Neural progenitor cell (in vitro differentiated cells): ENCODE measurements around the gene MACROD2. TPM values are rescaled to one million over a fixed set of nuclear protein-coding genes. Genes with fewer than 3 reads are reported as not detected.

ENCODE experiments used
- DNase-seq: peaks from one replicate; pipeline ENCODE4 v3.0.0-alpha.2; 2016; ENCODE audit warnings: low spot score
- H2AFZ ChIP-seq: fragments of 200-600 bp; sonication (generic); replicated peaks from 2 replicates; pipeline ENCODE4 v1.6.1; 2016; ENCODE audit warnings: antibody characterized with exemption
- H3F3A ChIP-seq: fragments of 200-600 bp; sonication (generic); 2 replicates; pipeline ENCODE4 v1.6.1; 2016; ENCODE audit warnings: antibody characterized with exemption, low read depth
- H3K27ac ChIP-seq: fragments of 200-600 bp; sonication (generic); 2 replicates; pipeline ENCODE4 v1.5.1; 2016; ENCODE audit warnings: mild to moderate bottlenecking
- H3K27me3 ChIP-seq: fragments of 200-600 bp; sonication (generic); 2 replicates; pipeline ENCODE4 v1.6.1; 2016; ENCODE audit warnings: mild to moderate bottlenecking, moderate library complexity
- H3K36me3 ChIP-seq: fragments of 200-600 bp; sonication (generic); 2 replicates; pipeline ENCODE4 v1.5.1; 2016
- H3K4me1 ChIP-seq: fragments of 200-600 bp; sonication (generic); 2 replicates; pipeline ENCODE4 v1.6.1; 2016; ENCODE audit warnings: mixed run types
- H3K4me2 ChIP-seq: fragments of 200-600 bp; sonication (generic); 2 replicates; pipeline ENCODE4 v1.6.1; 2016
- H3K4me3 ChIP-seq: fragments of 200-600 bp; sonication (generic); 2 replicates; pipeline ENCODE4 v1.5.1; 2016
- H3K79me2 ChIP-seq: fragments of 200-600 bp; sonication (generic); 2 replicates; pipeline ENCODE4 v1.6.1; 2016; ENCODE audit warnings: low read depth
- H3K9ac ChIP-seq: fragments of 200-600 bp; sonication (generic); 2 replicates; pipeline ENCODE4 v1.6.1; 2016
- H3K9me3 ChIP-seq: fragments of 200-600 bp; sonication (generic); 2 replicates; pipeline ENCODE4 v1.5.1; 2016; ENCODE audit warnings: low read depth
- H4K20me1 ChIP-seq: fragments of 200-600 bp; sonication (generic); 2 replicates; pipeline ENCODE4 v1.6.1; 2016; ENCODE audit warnings: low read depth
- H3K27ac Mint-ChIP-seq: 3 replicates; pipeline ENCODE4 v1.8.0; 2021; ENCODE audit warnings: mixed read lengths
- H3K27me3 Mint-ChIP-seq: 2 replicates; pipeline ENCODE4 v1.8.0; 2022; ENCODE audit warnings: low read depth, mild to moderate bottlenecking, inconsistent platforms, moderate library complexity, mixed read lengths; ENCODE audit not compliant: insufficient read depth
- H3K36me3 Mint-ChIP-seq: 3 replicates; pipeline ENCODE4 v1.8.0; 2021; ENCODE audit warnings: mixed read lengths
- H3K4me1 Mint-ChIP-seq: 3 replicates; pipeline ENCODE4 v1.8.0; 2021; ENCODE audit warnings: mixed read lengths
- H3K4me3 Mint-ChIP-seq: 3 replicates; pipeline ENCODE4 v1.8.0; 2021; ENCODE audit warnings: mild to moderate bottlenecking, moderate library complexity, mixed read lengths
- H3K9me3 Mint-ChIP-seq: 3 replicates; pipeline ENCODE4 v1.8.0; 2020; ENCODE audit warnings: mixed read lengths
- EZH2 ChIP-seq: fragments of 200-600 bp; sonication (generic); IDR thresholded peaks from 2 replicates; pipeline ENCODE4 v1.6.1; 2017; ENCODE audit warnings: antibody characterized with exemption, mild to moderate bottlenecking, moderate library complexity
- EZH2phosphoT487 ChIP-seq: fragments of 200-600 bp; sonication (generic); IDR thresholded peaks from 2 replicates; pipeline ENCODE4 v1.6.1; 2017; ENCODE audit warnings: antibody characterized with exemption
- total RNA-seq: library from RNA; depleted of rRNA; stranded (reverse); fragments of >200 nt; gene quantifications from 2 replicates; pipeline ENCODE4 v1.2.3, GENCODE V29; 2015; ENCODE audit warnings: low replicate concordance
- TF ChIP-seq, protein P1 (sequence below): fragments of 200-600 bp; sonication (generic); IDR thresholded peaks from 2 replicates; pipeline ENCODE4 v1.5.1; 2017; ENCODE audit warnings: antibody characterized with exemption, mild to moderate bottlenecking

The MACROD2 gene
- total RNA-seq, 1 donor from 2014 or later, result 11.9 TPM

DNA sequence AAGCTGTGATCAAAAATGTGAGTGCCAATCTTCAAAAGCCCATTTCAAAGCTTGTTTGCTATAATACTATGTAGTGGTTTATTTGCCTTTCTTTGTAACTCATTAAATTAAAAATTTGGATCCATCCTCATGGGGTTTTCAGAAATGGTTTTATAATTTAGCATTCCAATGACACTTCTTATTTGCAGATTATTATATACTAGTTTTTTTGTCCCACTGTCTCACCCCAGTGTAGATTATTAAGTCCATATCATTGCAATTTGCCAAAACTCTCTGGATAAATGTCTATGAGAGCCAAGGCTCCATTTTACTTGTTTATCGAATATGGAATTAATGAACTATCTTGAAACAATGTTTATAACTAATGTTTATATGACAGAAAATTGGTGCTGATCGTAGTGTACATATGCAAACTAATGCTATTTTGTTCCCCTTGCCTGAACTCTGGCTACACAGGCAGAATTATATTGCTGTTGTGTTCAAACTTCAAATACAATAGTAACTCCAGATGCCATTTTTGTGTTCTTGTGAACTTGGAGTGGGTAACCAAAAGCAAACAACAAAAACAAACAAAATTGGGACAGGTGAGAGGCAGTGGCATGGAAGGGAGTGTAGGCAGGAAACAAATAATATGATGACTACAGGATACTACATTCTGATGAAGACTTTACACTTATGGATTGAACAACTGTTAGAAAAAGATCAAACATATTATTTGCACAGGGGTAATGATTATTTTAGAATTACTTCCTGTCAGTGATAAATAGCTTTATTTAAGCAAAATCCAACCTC is 649.2 kb downstream of the MACROD2 start:
- Mint-ChIP-seq H3K36me3 (peaks cover 4% of the 10 kb centered on the region), H3K4me3 (no peak overlapping the region), H3K27me3 (peaks cover 2% of the 10 kb centered on the region), H3K27ac (no peak overlapping the region), H3K4me1 (no peaks in the 10 kb centered on the region), H3K9me3 (peaks cover 18% of the 10 kb centered on the region)
- Histone ChIP-seq H3K9me3 (peaks cover 6% of the 10 kb centered on the region), H3K4me2 (no peak overlapping the region), H3K36me3 (no peaks in the 10 kb centered on the region), H3K79me2 (no peaks in the 10 kb centered on the region), H3K4me3 (no peak overlapping the region), H3K27ac (no peak overlapping the region), H2AFZ (no peak overlapping the region), H3K4me1 (no peaks in the 10 kb centered on the region), H4K20me1 (no peaks in the 10 kb centered on the region), H3F3A (no peaks in the 10 kb centered on the region), H3K9ac (no peak overlapping the region), H3K27me3 (no peaks in the 10 kb centered on the region)
- TF ChIP-seq, protein P1, sequence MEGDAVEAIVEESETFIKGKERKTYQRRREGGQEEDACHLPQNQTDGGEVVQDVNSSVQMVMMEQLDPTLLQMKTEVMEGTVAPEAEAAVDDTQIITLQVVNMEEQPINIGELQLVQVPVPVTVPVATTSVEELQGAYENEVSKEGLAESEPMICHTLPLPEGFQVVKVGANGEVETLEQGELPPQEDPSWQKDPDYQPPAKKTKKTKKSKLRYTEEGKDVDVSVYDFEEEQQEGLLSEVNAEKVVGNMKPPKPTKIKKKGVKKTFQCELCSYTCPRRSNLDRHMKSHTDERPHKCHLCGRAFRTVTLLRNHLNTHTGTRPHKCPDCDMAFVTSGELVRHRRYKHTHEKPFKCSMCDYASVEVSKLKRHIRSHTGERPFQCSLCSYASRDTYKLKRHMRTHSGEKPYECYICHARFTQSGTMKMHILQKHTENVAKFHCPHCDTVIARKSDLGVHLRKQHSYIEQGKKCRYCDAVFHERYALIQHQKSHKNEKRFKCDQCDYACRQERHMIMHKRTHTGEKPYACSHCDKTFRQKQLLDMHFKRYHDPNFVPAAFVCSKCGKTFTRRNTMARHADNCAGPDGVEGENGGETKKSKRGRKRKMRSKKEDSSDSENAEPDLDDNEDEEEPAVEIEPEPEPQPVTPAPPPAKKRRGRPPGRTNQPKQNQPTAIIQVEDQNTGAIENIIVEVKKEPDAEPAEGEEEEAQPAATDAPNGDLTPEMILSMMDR, result no peak
- TF ChIP-seq EZH2 (no peak), EZH2phosphoT487 (no peak)
- no peak for DNase-seq

DNA sequence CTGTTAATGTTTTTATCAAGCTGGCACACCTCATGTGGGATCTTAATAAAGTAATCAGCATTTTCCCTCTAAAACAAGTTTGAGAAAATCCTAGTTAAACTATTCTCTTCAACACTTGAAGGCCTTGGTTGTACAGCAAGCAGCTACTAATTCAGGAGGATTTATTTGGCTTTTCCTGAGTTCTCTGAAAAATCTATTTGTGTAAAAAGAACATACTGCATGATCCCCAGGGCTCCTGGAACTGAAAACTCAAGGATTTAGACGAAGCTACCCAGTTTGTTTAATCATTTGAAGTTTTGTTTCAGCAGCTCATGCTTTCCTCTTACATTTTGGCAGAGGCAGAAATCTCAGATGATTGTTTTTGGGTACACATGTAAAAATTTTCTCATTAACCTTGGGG is 651.7 kb downstream of the MACROD2 start:
- H2AFZ ChIP-seq, result no peak overlapping the region
- no peak overlapping the region for H3K4me3 ChIP-seq
- no peak overlapping the region for H3K27ac ChIP-seq
- H3K27me3 ChIP-seq, result no peaks in the 10 kb centered on the region
- peaks cover 2% of the 10 kb centered on the region for H3K27me3 Mint-ChIP-seq
- H3K9me3 ChIP-seq, result no peaks in the 10 kb centered on the region
- no peak overlapping the region for H3K9ac ChIP-seq
- H3K79me2 ChIP-seq, result no peaks in the 10 kb centered on the region
- H3F3A ChIP-seq, result no peaks in the 10 kb centered on the region
- H3K4me1 Mint-ChIP-seq, result peaks cover 11% of the 10 kb centered on the region
- H3K27ac Mint-ChIP-seq, result no peak overlapping the region
- H4K20me1 ChIP-seq, result no peaks in the 10 kb centered on the region
- no peak for TF ChIP-seq EZH2phosphoT487
- TF ChIP-seq, protein P1, result no peak
- TF ChIP-seq EZH2, result no peak
- H3K36me3 Mint-ChIP-seq, result peaks cover 2% of the 10 kb centered on the region
- no peak overlapping the region for H3K4me3 Mint-ChIP-seq
- H3K9me3 Mint-ChIP-seq, result peaks cover 6% of the 10 kb centered on the region
- no peaks in the 10 kb centered on the region for H3K36me3 ChIP-seq
- H3K4me2 ChIP-seq, result no peak overlapping the region
- H3K4me1 ChIP-seq, result peaks cover 13% of the 10 kb centered on the region
- DNase-seq, result no peak

DNA sequence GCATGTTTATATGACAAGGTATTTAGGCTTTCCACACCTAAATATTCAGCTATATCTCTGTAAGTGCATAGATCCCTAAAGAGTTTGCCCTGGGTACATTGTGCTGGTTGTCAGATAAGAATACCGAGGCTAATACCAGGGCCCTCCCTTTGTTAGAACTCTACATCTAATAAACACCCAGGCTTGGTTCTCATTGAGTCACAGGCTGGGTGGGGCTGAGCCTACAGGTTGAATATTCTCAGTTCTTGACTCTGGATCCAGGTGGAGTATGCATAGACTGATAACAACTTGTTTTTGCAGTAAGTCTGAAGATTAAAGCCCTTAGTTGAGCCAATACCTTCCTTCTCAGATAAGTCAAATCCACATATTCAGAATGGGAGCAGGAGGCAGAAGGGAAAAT is 654.3 kb downstream of the MACROD2 start:
- Mint-ChIP-seq H3K4me1 (peaks cover 11% of the 10 kb centered on the region), H3K4me3 (no peak overlapping the region), H3K36me3 (peaks cover 2% of the 10 kb centered on the region), H3K27ac (no peak overlapping the region), H3K9me3 (no peaks in the 10 kb centered on the region), H3K27me3 (no peaks in the 10 kb centered on the region)
- Histone ChIP-seq H2AFZ (no peak overlapping the region), H3K27ac (no peak overlapping the region), H3K79me2 (no peaks in the 10 kb centered on the region), H3K4me3 (no peak overlapping the region), H3K27me3 (no peaks in the 10 kb centered on the region), H3F3A (no peaks in the 10 kb centered on the region), H3K9ac (no peak overlapping the region), H3K4me1 (peaks cover 13% of the 10 kb centered on the region), H3K9me3 (no peaks in the 10 kb centered on the region), H3K4me2 (no peak overlapping the region), H4K20me1 (no peaks in the 10 kb centered on the region), H3K36me3 (no peaks in the 10 kb centered on the region)
- TF ChIP-seq, protein P1, result no peak
- TF ChIP-seq EZH2phosphoT487 (no peak), EZH2 (no peak)
- no peak for DNase-seq
